Measurements from ENCODE around the gene DCLK1.
"Not testable (repeated sequence)": the region's sequence is repeated elsewhere in the genome, so short reads cannot be mapped to it uniquely, and the experiment has no call there.

DCLK1 gene

GRCh38 chr13:36082806-36083205 lies 48.4 kb downstream of the DCLK1 start:
- no peak overlapping the region for H3K4me3 ChIP-seq (replicated peaks; ENCODE audit: low read depth, low read length)
- no peak for TF ChIP-seq CTCF (IDR thresholded peaks at IDR 0.05; ENCODE audit: low read depth, low read length, missing control alignments)
- DNase-seq (ENCODE audit: extremely low read depth, low read depth) = no peak

- no peak for DNase-seq (ENCODE audit: extremely low read depth, low read depth)
- no peak for TF ChIP-seq CTCF (IDR thresholded peaks at IDR 0.05; ENCODE audit: low read depth, low read length, missing control alignments)
- no peak overlapping the region for H3K4me3 ChIP-seq (replicated peaks; ENCODE audit: low read depth, low read length)
Observed at GRCh38 chr13:36082396-36082795, 48.8 kb downstream of the DCLK1 start.

GRCh38 chr13:36076211-36076610 lies 55.0 kb downstream of the DCLK1 start:
- no peak overlapping the region for H3K4me3 ChIP-seq (replicated peaks; ENCODE audit: low read depth, low read length)
- no peak for DNase-seq (ENCODE audit: extremely low read depth, low read depth)
- TF ChIP-seq CTCF (IDR thresholded peaks at IDR 0.05; ENCODE audit: low read depth, low read length, missing control alignments) = no peak

GRCh38 chr13:36074659-36075058 lies 56.5 kb downstream of the DCLK1 start:
- no peak for DNase-seq (ENCODE audit: extremely low read depth, low read depth)
- no peak overlapping the region for H3K4me3 ChIP-seq (replicated peaks; ENCODE audit: low read depth, low read length)
- TF ChIP-seq CTCF (IDR thresholded peaks at IDR 0.05; ENCODE audit: low read depth, low read length, missing control alignments) = no peak

- TF ChIP-seq CTCF (IDR thresholded peaks at IDR 0.05; ENCODE audit: low read depth, low read length, missing control alignments) = no peak
- no peak for DNase-seq (ENCODE audit: extremely low read depth, low read depth)
- no peak overlapping the region for H3K4me3 ChIP-seq (replicated peaks; ENCODE audit: low read depth, low read length)
Observed at GRCh38 chr13:36072152-36072935, 58.8 kb downstream of the DCLK1 start.

- DNase-seq (ENCODE audit: extremely low read depth, low read depth); H3K4me3 ChIP-seq (replicated peaks; ENCODE audit: low read depth, low read length): not testable (repeated sequence)
Observed at GRCh38 chr13:36070504-36071192, 60.5 kb downstream of the DCLK1 start.

GRCh38 chr13:36069881-36070366 lies 61.3 kb downstream of the DCLK1 start:
- H3K4me3 ChIP-seq (replicated peaks; ENCODE audit: low read depth, low read length) = no peak overlapping the region
- no peak for TF ChIP-seq CTCF (IDR thresholded peaks at IDR 0.05; ENCODE audit: low read depth, low read length, missing control alignments)
- DNase-seq (ENCODE audit: extremely low read depth, low read depth) = no peak

All from HFF-Myc (cell line).